Endothelial cell of umbilical vein (primary cell): ENCODE data around the gene RAB11FIP3. TPM values are rescaled to one million over a fixed set of nuclear protein-coding genes. Genes with fewer than 3 reads are reported as not detected.

ENCODE experiments used
- BruUV-seq: library from RNA; stranded (reverse); fragments of 400-500 nt; replicated peaks from 2 replicates; lab custom pipeline; 2021; lab: Mats Ljungman, UMichigan
- CTCF ChIA-PET: fragments of 300-600, 350-600 bp; sonication (Branson Sonifier 250); formaldehyde crosslinking; loops from one replicate; lab custom pipeline; 2021; ENCODE audit warnings: antibody characterized with exemption, inconsistent platforms; lab: Charles Lee
- POLR2A ChIA-PET: fragments of 300-600, 350-600 bp; sonication (Branson Sonifier 250); formaldehyde crosslinking; loops from one replicate; lab custom pipeline; 2021; ENCODE audit warnings: antibody characterized with exemption, inconsistent platforms; lab: Charles Lee
- DNase-seq: peaks from one replicate; pipeline ENCODE4 v3.0.0-alpha.2; 2011; ENCODE audit warnings: low read depth, low spot score
- FAIRE-seq: peaks from 2 replicates; lab custom pipeline; 2011; peaks lifted over from hg19 to GRCh38; lab: Jason Lieb, UNC
- H2AFZ ChIP-seq: 2 replicates; pipeline ENCODE4 v1.6.0; 2012; ENCODE audit warnings: low read depth, low read length, control low read depth, inconsistent platforms
- H3K27ac ChIP-seq: 2 replicates; pipeline ENCODE4 v1.5.1; 2011; ENCODE audit warnings: low read depth, mild to moderate bottlenecking, control low read depth, low read length, moderate library complexity; ENCODE audit not compliant: insufficient read depth
- H3K27me3 ChIP-seq, 2 experiments: 2 replicates each; pipeline versions ENCODE4 v1.6.0 to v1.6.1; 2011; ENCODE audit warnings: low read length in 2 of 2, mixed read lengths in 1 of 2; ENCODE audit not compliant: control insufficient read depth in 2 of 2, insufficient read depth in 2 of 2
- H3K36me3 ChIP-seq, 2 experiments: 2 replicates in 1 of 2; 3 replicates in 1 of 2; pipeline ENCODE4 v1.5.1; 2011; ENCODE audit warnings: low read length in 2 of 2, mild to moderate bottlenecking in 1 of 2, moderate library complexity in 1 of 2; ENCODE audit not compliant: control insufficient read depth in 2 of 2, insufficient read depth in 2 of 2; ENCODE audit errors: extremely low read depth in 1 of 2
- H3K4me1 ChIP-seq: 3 replicates; pipeline ENCODE4 v1.5.1; 2011; ENCODE audit warnings: mild to moderate bottlenecking, low read length; ENCODE audit not compliant: control insufficient read depth, insufficient read depth; ENCODE audit errors: extremely low read depth
- H3K4me2 ChIP-seq: 2 replicates; pipeline ENCODE4 v1.6.1; 2011; ENCODE audit warnings: low read length, control low read depth, mixed read lengths; ENCODE audit not compliant: insufficient read depth
- H3K4me3 ChIP-seq, 3 experiments: fragments of 200-600 bp in 1 of 3; sonication (generic), shearing (Covaris generic) in 1 of 3; replicated peaks in 1 of 3; 2 replicates each; pipeline ENCODE4 v1.5.1; 2011 to 2016; ENCODE audit warnings: control low read depth in 3 of 3, low read length in 3 of 3, mild to moderate bottlenecking in 2 of 3, inconsistent platforms in 1 of 3, low read depth in 1 of 3, moderate library complexity in 1 of 3; ENCODE audit not compliant: insufficient read depth in 1 of 3
- H3K79me2 ChIP-seq: 2 replicates; pipeline ENCODE4 v1.6.0; 2012; ENCODE audit warnings: low read length, inconsistent platforms; ENCODE audit not compliant: control insufficient read depth, insufficient read depth
- H3K9ac ChIP-seq: replicated peaks from 2 replicates; pipeline ENCODE3; 2011; ENCODE audit warnings: low read length, control low read depth; ENCODE audit not compliant: insufficient read depth; ENCODE audit errors: extremely low read depth
- H3K9me1 ChIP-seq: replicated peaks from 3 replicates; pipeline ENCODE4 v1.6.0; 2011; ENCODE audit warnings: mild to moderate bottlenecking, low read length; ENCODE audit not compliant: control insufficient read depth, insufficient read depth; ENCODE audit errors: extremely low read depth
- H3K9me3 ChIP-seq: replicated peaks from 2 replicates; pipeline ENCODE4 v1.5.1; 2012; ENCODE audit warnings: low read length, inconsistent platforms; ENCODE audit not compliant: control insufficient read depth, insufficient read depth
- H4K20me1 ChIP-seq: replicated peaks from 2 replicates; pipeline ENCODE3; 2011; ENCODE audit warnings: mild to moderate bottlenecking, low read length; ENCODE audit not compliant: control insufficient read depth, insufficient read depth; ENCODE audit errors: extremely low read depth
- CTCF ChIP-seq, 2 donors: IDR thresholded peaks; 1 replicate in 1 of 2; 2 replicates in 1 of 2; pipeline ENCODE4 v1.5.1; 2011; ENCODE audit warnings: low read length in 2 of 2, mild to moderate bottlenecking in 2 of 2, moderate library complexity in 2 of 2, control low read depth in 1 of 2, inconsistent platforms in 1 of 2, low read depth in 1 of 2; ENCODE audit not compliant: insufficient read depth in 1 of 2; ENCODE audit errors: extremely low read depth in 1 of 2
- EZH2 ChIP-seq: IDR thresholded peaks from 2 replicates; pipeline ENCODE4 v1.6.1; 2012; ENCODE audit warnings: borderline replicate concordance, low read depth, mild to moderate bottlenecking, moderate library complexity, low read length, inconsistent platforms; ENCODE audit not compliant: severe bottlenecking
- FOS ChIP-seq: IDR thresholded peaks from 2 replicates; pipeline ENCODE4 v1.6.1; 2011; ENCODE audit warnings: mild to moderate bottlenecking, low read length, moderate library complexity, borderline replicate concordance; ENCODE audit not compliant: insufficient read depth
- JUN ChIP-seq: IDR thresholded peaks from 2 replicates; pipeline ENCODE4 v1.6.1; 2011; ENCODE audit warnings: borderline replicate concordance, low read depth; ENCODE audit not compliant: insufficient read length, insufficient read depth
- MYC ChIP-seq: IDR thresholded peaks from one replicate; pipeline ENCODE4 v1.6.1; 2011; ENCODE audit warnings: mild to moderate bottlenecking, low read depth, low read length
- POLR2AphosphoS5 ChIP-seq: IDR thresholded peaks from 2 replicates; pipeline ENCODE4 v1.6.1; 2012; ENCODE audit warnings: low read depth, mild to moderate bottlenecking, control low read depth, low read length, moderate library complexity; ENCODE audit not compliant: insufficient read depth
- dilution Hi-C: fragments of 300-500 bp; cut with MboI; formaldehyde crosslinking; loops from one replicate; pipeline ENCODE4 v1.15.0; 2019; ENCODE audit warnings: low sequenced_read_pairs; ENCODE audit not compliant: extremely low pct_ligation_motif_present
- intact Hi-C: fragments of 100-400 bp; cut with micrococcal nuclease; formaldehyde crosslinking; loops from one replicate; pipeline ENCODE4 v1.10.0; 2022
- polyA plus RNA-seq, 4 experiments: library from polyadenylated mRNA; depleted of rRNA in 3 of 4; stranded (reverse) in 3 of 4; unstranded in 1 of 4; fragments of >200 nt; gene quantifications; 2 replicates each; pipeline versions ENCODE4 v1.2.1 to v1.2.3, GENCODE V29; 2011 to 2012; ENCODE audit warnings: missing spikeins in 1 of 4
- total RNA-seq: library from RNA; stranded (reverse); gene quantifications from 2 replicates; pipeline ENCODE4 v1.2.3, GENCODE V29; 2021

RAB11FIP3 gene
- total and polyA plus RNA-seq, 2 donors (not counting 3 experiments of a cell fraction or from before 2014, with no cell fraction given) = 20.5 to 75.9 TPM

- Histone ChIP-seq H3K4me3 (no peak overlapping the region), H3K27me3 (no peaks in the 10 kb centered on the region), H3K4me1 (peaks cover 20% of the 10 kb centered on the region), H2AFZ (no peak overlapping the region), H3K36me3 (peaks cover 1 to 24% of the 10 kb centered on the region in 2 experiments), H3K4me2 (no peak overlapping the region), H4K20me1 (no peaks in the 10 kb centered on the region), H3K27ac (no peak overlapping the region), H3K9me1 (no peaks in the 10 kb centered on the region), H3K9me3 (no peaks in the 10 kb centered on the region), H3K9ac (no peak overlapping the region), H3K79me2 (peaks cover 26% of the 10 kb centered on the region)
- FAIRE-seq (no peak), DNase-seq (no peak)
- ChIA-PET POLR2A (no interaction called here), CTCF (interaction anchor here (1.2 to 2.5 kb wide), 3 partner anchors 9 to 108 kb away, joined by 4 to 7 read pairs (median 4); partner anchors contain the start of gene MRPL28)
- dilution Hi-C loops = no loop called here
- intact Hi-C loops = no loop called here
- TF ChIP-seq CTCF (IDR thresholded peaks at IDR 0.05; ENCODE audit: extremely low read depth in 1 of 2, insufficient read depth in 1 of 2, low read depth in 1 of 2, low read length in 2 of 2) (no peak), FOS (no peak), MYC (no peak), POLR2AphosphoS5 (no peak), EZH2 (no peak), JUN (no peak)
- no TSS peak for BruUV-seq
Observed at GRCh38 chr16:379183-379960, 46.1 kb upstream of the RAB11FIP3 start.
